Activated CD4-positive, alpha-beta memory T cell treated with anti-CD3 and anti-CD28 coated beads for 36 hours (primary cell): Measurements from ENCODE around the gene BEND3. TPM values are rescaled to one million over a fixed set of nuclear protein-coding genes. Genes with fewer than 3 reads are reported as not detected.

Experiments used
- CTCF ChIA-PET: fragments of 350-600 bp; sonication (Branson Sonifier 250); formaldehyde crosslinking; loops from one replicate; lab custom pipeline; 2021; ENCODE audit warnings: antibody characterized with exemption, inconsistent platforms; lab: Charles Lee
- POLR2A ChIA-PET: fragments of 350-600 bp; sonication (Branson Sonifier 250); formaldehyde crosslinking; loops from one replicate; lab custom pipeline; 2021; ENCODE audit warnings: antibody characterized with exemption; lab: Charles Lee
- DNase-seq: peaks from one replicate; pipeline ENCODE4 v3.0.0-alpha.2; 2020
- H3K27ac Mint-ChIP-seq: one replicate; pipeline ENCODE4 v1.8.0; 2021; ENCODE audit warnings: mixed read lengths
- H3K27me3 Mint-ChIP-seq: one replicate; pipeline ENCODE4 v1.8.0; 2021; ENCODE audit warnings: mixed read lengths
- H3K36me3 Mint-ChIP-seq: one replicate; pipeline ENCODE4 v1.8.0; 2021; ENCODE audit warnings: mixed read lengths
- H3K4me1 Mint-ChIP-seq: one replicate; pipeline ENCODE4 v1.8.0; 2021; ENCODE audit warnings: low read depth, mixed read lengths
- H3K4me3 Mint-ChIP-seq: one replicate; pipeline ENCODE4 v1.8.0; 2021; ENCODE audit warnings: mild to moderate bottlenecking, mixed read lengths
- H3K9me3 Mint-ChIP-seq: one replicate; pipeline ENCODE4 v1.8.0; 2021; ENCODE audit warnings: mixed read lengths
- intact Hi-C: fragments of 100-400 bp; cut with micrococcal nuclease; formaldehyde crosslinking; loops from one replicate; pipeline ENCODE4 v1.15.1; 2023
- total RNA-seq, 2 experiments: library from RNA; stranded (reverse); gene quantifications; one replicate each; pipeline ENCODE4 v1.2.3, GENCODE V29; 2021

Gene BEND3
- total RNA-seq, 2 experiments from 2014 or later = 4.4 to 4.5 TPM

DNA sequence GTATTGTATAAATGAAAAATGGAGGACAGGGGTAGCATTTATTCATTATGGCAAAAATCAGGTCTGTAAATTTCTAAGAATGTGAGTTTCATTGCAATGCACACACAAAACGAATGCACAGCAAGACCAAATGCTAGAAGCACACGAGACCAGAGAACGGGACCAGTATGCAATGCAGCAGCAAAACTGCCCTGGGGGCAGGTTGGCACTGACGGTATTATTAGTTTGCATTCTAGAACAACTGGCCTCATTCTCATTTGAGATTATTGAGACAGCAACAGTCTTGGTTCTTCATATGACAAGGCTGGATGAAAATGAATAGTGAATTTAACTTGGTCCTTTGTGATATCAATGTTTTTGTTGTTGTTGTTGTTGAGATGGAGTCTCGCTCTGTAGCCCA is 96.3 kb downstream of the BEND3 start:
- no peaks in the 10 kb centered on the region for H3K9me3 Mint-ChIP-seq
- no peak for DNase-seq
- ChIA-PET POLR2A (no interaction called here), CTCF (no interaction called here)
- H3K4me3 Mint-ChIP-seq = no peak overlapping the region
- H3K27ac Mint-ChIP-seq = no peak overlapping the region
- H3K27me3 Mint-ChIP-seq = peaks cover 2% of the 10 kb centered on the region
- no peaks in the 10 kb centered on the region for H3K4me1 Mint-ChIP-seq
- intact Hi-C loops = no loop called here
- H3K36me3 Mint-ChIP-seq = no peaks in the 10 kb centered on the region

Other genes with a start within 250 kb of the BEND3 start
- under 1 TPM; 0.26 to 0.51 TPM for gene CD24, start 140.8 kb downstream of the BEND3 start, total RNA-seq
- 10 to 100 TPM; 15.7 to 20.5 TPM for gene MTRES1, start 87.3 kb downstream of the BEND3 start, total RNA-seq